Hematopoietic multipotent progenitor cell treated with erythropoietin and hydrocortisone succinate and interleukin-3 and kit ligand, for 4 days (in vitro differentiated cells): Measurements from ENCODE around the gene DYRK2.

Experiments used
- DNase-seq: peaks from one replicate; pipeline ENCODE4 v3.0.0-alpha.2; 2015

The DYRK2 gene

GRCh38 chr12:67648521-67649260 lies at the start of gene DYRK2:
DYRK2 (plus strand) TSS chr12:67648745; CDS start chr12:67649134, 389 bp downstream.
- peak; percentile 89 for DNase-seq

- DNase-seq: no peak
Observed at GRCh38 chr12:67599691-67600090, 48.9 kb upstream of the DYRK2 start.

- DNase-seq: no peak
Observed at GRCh38 chr12:67601126-67601525, 47.4 kb upstream of the DYRK2 start.

GRCh38 chr12:67609226-67609870 lies 39.2 kb upstream of the DYRK2 start:
- DNase-seq: no peak

GRCh38 chr12:67613040-67613439 lies 35.5 kb upstream of the DYRK2 start:
- DNase-seq: no peak

- DNase-seq: no peak
Observed at GRCh38 chr12:67617629-67618028, 30.9 kb upstream of the DYRK2 start.

- DNase-seq: no peak
Observed at GRCh38 chr12:67618303-67618702, 30.2 kb upstream of the DYRK2 start.

- DNase-seq: no peak
Observed at GRCh38 chr12:67621112-67621511, 27.4 kb upstream of the DYRK2 start.

GRCh38 chr12:67621926-67622325 lies 26.6 kb upstream of the DYRK2 start:
- DNase-seq: no peak

- no peak for DNase-seq
Observed at GRCh38 chr12:67623259-67623658, 25.3 kb upstream of the DYRK2 start.

- no peak for DNase-seq
Observed at GRCh38 chr12:67624355-67624754, 24.2 kb upstream of the DYRK2 start.

GRCh38 chr12:67625004-67625403 lies 23.5 kb upstream of the DYRK2 start:
- DNase-seq: no peak

- DNase-seq: no peak
Observed at GRCh38 chr12:67626156-67626555, 22.4 kb upstream of the DYRK2 start.

GRCh38 chr12:67630373-67631088 lies 18.0 kb upstream of the DYRK2 start:
- DNase-seq: peak; percentile 93

- no peak for DNase-seq
Observed at GRCh38 chr12:67632005-67632404, 16.5 kb upstream of the DYRK2 start.

- DNase-seq: no peak
Observed at GRCh38 chr12:67633024-67633610, 15.4 kb upstream of the DYRK2 start.

- DNase-seq: peak; percentile 54
Observed at GRCh38 chr12:67633708-67634107, 14.8 kb upstream of the DYRK2 start.

- DNase-seq: no peak
Observed at GRCh38 chr12:67634303-67634761, 14.2 kb upstream of the DYRK2 start.

- DNase-seq: no peak
Observed at GRCh38 chr12:67637718-67638117, 10.8 kb upstream of the DYRK2 start.

- no peak for DNase-seq
Observed at GRCh38 chr12:67638694-67639093, 9.9 kb upstream of the DYRK2 start.

GRCh38 chr12:67640863-67641262 lies 7.7 kb upstream of the DYRK2 start:
- DNase-seq: no peak

- DNase-seq: no peak
Observed at GRCh38 chr12:67645126-67645525, 3.4 kb upstream of the DYRK2 start.

GRCh38 chr12:67645601-67646000 lies 2.9 kb upstream of the DYRK2 start:
- DNase-seq: no peak
